Measurements from ENCODE around the gene NDUFS3.
"Not testable (repeated sequence)": the region's sequence is repeated elsewhere in the genome, so short reads cannot be mapped to it uniquely, and the experiment has no call there.

Gene NDUFS3
- 41.0 to 57.1 (median 47.6) reads per million in 4 experiments for total RNA-seq

DNA sequence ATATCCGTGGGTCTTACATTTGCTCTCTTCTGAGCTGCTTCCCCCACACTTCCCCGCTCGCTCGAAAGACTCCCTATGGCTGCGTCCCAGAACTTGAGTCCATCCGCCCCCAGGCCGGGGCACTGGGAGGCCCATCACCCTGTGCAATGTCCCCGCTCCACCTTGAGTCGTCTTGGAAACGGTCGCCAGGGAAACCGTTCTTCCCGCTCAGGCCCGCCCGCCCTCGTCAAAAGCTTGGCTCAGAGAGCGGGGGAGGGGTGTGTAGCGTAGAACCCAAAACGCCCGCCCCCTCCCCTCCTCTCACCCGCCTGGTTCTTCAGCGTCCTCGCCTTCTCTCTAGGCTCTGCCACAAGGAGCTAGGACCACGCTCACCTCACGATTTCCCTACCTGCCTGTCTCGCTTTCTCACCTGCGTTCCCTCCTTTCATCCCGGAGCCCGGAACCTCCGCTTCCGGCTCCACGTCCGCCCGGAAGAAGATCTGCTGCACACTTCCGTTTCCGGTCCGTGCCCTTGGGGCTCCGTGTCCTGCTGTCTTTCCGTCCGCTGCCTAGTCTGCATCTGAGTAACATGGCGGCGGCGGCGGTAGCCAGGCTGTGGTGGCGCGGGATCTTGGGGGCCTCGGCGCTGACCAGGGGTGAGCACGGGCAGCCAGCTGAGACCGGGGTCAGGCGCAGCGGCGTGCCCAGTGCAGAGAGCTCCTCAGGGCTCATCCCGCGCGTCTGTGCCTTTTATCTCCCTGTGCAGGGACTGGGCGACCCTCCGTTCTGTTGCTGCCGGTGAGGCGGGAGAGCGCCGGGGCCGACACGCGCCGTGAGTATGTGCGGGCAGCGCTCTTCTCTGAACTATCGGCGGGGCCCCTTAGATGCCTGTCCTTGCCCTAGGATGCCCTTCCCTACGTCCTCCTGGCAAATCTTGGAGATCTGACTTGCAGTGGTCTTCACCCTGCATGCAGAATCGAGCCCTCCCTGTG is at the start of gene NDUFS3, which contains the start of gene KBTBD4:
TSS of gene NDUFS3 (plus strand) at position 551 of the 971 bp plus-strand sequence. CDS start at position 569, 18 bp downstream.
TSS of gene KBTBD4 (minus strand) at position 447 of the 971 bp plus-strand sequence. CDS start at position 428, 19 bp downstream.
- DNase-seq, result peak; percentile 84

GRCh38 chr11:47529951-47530350 is 48.9 kb upstream of the NDUFS3 start:
- DNase-seq, result no peak

DNA sequence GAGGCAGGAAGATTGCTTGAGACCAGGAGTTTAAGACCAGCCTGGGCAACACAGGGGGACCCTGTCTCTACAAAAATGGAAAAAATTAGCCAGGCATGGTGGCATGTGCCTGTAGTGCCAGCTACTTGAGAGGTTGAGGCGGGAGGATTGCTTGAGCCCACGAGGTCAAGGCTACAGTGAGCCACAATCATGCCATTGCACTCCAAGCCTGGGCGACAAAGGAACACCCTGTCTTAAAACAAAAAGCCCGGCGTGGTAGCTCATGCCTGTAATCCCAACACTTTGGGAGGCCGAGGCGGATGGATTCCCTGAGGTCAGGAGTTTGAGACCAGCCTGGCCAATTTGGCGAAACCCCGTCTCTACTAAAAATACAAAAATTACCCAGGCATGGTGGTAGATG is 48.2 kb upstream of the NDUFS3 start:
- not testable (repeated sequence) for DNase-seq

- DNase-seq, result no peak
Observed at GRCh38 chr11:47531666-47532065, 47.2 kb upstream of the NDUFS3 start.

GRCh38 chr11:47532597-47533213 is 46.2 kb upstream of the NDUFS3 start:
- DNase-seq, result no peak

DNA sequence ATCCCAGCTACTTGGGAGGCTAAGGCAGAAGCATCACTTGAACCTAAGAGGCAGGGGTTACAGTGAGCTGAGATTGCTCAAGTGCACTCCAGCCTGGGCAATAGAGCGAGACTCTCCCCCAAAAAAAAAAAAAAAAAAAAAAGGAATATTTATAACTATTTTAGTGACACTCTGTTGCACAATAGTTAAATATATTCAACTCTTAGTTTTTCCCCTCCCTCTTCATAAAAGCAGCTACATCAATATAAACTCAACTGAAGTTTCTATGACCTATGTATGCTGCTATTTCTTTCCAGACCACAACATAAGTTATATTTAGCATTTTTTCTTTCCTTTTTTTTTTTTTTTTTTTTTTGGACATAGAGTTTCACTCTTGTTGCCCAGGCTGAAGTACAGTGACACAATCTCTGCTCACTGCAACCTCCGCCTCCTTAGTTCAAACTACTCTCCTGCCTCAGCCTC is 45.2 kb upstream of the NDUFS3 start:
- no peak for DNase-seq

- DNase-seq, result no peak
Observed at GRCh38 chr11:47534704-47535251, 44.1 kb upstream of the NDUFS3 start.

DNA sequence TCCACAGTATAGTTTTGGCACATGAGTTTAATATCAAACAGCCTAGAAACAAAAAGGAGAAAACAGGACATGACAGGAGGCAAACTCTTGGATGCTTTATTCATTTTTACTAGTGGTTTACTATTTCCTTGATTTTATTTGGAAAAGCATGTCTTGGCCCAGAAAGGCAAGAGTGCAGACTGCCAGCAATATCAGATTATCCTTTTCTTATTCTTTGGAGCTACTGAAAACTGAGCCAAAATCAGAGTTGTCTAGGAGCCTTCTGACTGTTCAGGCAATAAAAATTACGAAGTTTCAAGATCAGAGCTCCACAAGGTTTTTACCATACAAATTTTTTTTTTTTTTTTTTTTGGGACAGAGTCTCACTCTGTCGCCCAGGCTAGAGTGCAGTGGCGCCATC is 42.0 kb upstream of the NDUFS3 start:
- DNase-seq, result no peak

DNA sequence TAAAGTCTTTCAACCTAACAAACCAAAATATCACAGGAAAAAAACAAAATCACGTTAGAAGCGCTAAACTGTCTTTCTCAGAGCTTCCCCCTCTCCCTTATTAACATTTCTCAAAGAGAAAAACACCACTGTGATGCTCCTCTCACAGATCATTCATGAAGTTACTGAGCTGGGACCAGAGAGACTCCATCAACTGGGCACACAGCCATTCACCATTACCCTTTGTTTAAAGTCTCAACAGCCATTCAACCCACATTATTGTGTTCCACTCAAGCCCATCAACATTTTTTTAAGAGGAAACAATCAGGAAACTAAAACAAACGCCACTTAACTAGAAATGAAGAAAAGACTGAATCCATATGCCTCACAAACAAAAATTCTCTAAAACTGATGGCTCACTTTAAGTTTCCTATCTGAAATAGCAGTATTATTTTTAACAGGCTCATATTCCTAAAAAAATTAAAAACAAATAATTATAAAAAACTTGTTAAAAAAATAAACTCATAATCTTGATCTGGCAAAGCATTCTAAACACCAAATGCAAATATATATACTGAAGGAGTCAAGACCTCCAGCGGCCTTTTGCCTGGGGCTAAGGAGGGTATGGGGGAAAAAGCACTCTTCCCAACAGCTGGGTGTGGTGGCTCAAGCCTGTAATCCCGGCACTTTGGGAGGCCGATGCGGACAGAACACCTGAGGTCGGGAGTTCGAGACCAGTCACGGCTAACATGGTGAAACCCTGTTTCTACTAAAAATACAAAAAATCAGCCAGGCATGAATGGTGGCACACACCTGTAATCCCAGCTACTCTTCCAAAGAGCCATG is 39.9 kb upstream of the NDUFS3 start:
- no peak for DNase-seq

- DNase-seq, result no peak
Observed at GRCh38 chr11:47539681-47540039, 39.2 kb upstream of the NDUFS3 start.

DNA sequence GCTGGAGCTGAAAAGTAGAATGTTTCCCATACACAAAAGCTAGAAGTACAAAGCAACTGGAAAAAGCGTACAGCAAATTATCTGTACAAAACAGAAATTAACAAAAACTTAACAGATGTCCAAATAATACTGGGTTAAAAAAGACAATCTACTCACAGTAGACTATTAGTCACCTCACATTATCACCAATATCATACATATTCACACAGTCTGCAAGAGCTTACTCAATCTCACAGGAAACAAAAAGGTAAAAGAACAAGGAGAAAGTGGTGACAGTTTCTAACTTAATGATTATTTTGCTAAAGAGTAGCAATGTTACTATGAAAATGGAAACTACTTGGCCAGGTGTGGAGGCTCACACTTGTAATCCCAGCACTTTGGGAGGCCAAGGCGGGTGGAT is 37.8 kb upstream of the NDUFS3 start:
- no peak for DNase-seq

DNA sequence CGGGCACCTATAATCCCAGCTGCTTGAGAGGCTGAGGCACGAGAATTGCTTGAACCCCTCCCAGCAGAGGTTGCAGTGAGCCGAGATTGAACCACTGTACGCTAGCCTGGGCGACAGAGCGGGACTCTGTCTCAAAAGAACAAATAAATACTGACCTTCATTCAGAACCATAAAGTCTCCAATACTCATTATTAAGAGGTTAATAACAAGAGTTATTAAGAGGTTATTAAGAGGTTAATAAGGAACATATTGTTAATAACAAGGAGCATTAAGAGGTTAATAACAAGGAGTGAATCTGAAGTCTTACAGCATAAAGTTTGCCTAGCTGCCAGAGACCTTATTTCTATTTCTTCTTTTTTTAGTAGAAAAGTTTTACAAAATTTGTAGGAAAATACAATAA is 33.6 kb upstream of the NDUFS3 start:
- DNase-seq, result no peak

GRCh38 chr11:47546274-47546673 is 32.6 kb upstream of the NDUFS3 start:
- DNase-seq, result not testable (repeated sequence)

GRCh38 chr11:47550288-47551047 is 28.4 kb upstream of the NDUFS3 start:
- no peak for DNase-seq

- no peak for DNase-seq
Observed at GRCh38 chr11:47551086-47551485, 27.8 kb upstream of the NDUFS3 start.

DNA sequence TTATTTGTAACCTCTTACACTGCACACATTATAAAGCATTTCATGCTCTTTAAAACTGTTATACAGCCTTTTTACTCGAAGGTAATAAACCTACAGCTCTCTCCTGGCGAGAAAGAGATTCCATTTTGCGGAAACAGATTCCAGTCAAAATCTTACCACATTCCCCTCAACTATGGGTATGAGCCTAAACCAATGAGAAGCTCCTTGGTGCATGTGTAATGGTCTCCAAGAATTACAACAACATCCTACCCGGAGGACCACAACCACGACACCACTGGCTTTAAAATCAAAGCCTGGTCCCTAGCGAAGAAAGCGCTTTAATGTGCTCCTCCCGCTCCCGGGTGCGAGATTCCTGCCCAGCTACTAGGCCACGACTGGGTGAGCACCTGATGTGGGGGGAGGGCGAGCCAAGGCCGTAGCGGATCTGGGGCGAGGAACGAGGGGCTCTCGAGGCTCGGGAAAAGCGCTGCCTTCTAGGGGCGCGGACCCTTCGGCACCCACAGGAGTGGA is 26.8 kb upstream of the NDUFS3 start:
- DNase-seq, result no peak

DNA sequence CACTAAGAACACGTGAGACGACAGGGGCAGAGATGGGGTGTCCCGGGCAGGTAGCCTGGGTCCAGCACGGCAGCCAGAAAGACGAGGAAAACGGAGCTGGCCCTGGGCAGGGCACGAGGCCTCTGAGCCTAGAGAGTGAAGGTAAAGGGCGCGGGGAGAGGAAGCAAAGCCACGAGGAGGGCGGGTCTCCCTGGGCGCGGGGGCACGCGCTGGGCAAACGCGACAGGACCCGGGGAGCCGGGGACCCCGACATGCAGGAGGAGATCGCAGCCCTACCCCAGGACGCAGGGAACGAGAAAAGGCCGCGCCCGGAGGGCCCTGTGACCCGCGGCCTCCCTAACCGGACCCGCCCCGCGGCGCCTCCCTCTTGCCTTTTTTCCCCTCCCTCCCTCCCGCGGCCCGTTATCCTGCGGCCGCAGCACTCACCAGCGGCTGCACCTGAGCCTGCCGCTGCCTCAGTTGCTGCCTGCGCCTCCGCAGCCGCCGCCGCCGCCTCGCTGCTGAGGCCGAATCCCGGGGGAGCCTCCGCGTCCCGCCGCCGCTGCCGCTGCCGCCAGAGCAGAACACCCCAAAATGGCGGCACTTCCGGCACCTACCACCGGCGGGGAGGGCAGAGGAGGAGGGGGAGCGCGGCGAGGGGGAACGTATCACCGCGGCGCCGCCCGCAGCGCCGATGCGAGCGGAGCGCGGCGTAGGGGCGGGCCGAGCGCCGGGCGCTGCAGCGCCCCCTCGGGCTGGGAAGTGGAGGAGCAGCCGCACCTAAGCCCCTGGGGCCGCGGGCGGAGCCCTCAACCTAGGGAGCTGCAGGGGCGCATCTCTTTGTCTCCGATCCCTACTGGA is 26.1 kb upstream of the NDUFS3 start, which contains the start of gene CELF1:
TSS of gene CELF1 (minus strand) at position 567 of the 840 bp plus-strand sequence. CDS start 53,609 bp downstream, outside the sequence.
- peak; percentile 83 for DNase-seq

DNA sequence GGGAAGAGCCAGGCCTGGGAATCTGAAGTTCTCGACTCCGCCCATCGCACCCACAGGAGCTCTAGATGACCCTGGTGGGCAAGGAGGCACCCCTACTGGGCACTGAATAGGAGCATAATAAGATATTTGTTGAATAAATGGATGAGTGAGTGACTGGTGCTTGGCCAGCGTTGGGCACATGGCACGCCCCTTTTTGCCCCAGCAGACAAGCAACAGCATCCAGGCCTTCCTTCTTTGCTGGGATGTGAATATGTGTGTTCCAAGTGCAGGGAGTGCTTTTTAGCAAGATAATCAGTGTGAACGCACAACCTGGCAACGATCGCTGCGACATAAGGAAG is 25.5 kb upstream of the NDUFS3 start:
- no peak for DNase-seq

DNA sequence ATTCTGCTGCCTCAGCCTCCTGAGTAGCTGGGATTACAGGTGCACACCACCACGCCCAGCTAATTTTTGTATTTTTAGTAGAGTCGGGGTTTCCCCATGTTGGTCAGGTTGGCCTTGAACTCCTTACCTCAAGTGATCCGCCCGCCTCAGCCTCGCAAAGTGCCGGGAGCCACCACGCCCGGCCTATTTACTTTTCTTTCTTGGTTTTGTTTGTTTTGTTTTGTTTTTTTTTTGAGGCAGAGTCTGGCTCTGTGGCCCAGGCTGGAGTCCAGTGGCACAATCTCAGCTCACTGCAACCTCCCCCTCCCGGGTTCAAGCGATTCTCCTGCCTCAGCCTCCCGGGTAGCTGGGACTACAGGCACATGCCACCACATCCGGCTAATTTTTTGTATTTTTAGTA is 21.9 kb upstream of the NDUFS3 start:
- not testable (repeated sequence) for DNase-seq

DNA sequence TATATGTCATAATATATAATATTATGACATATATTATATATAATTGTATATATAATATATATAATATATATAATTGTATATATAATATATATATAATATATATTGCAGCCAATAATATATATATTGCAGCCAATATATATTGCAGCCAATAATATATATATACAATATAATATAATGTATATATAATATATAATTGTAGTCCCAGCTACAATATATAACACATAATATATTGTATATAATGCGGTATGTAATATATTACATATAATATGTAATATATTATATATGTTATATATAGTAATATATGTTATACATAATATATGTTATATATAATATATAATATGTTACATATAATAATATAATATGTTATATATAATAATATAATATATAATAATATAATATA is 20.2 kb upstream of the NDUFS3 start:
- no peak for DNase-seq

- DNase-seq, result no peak
Observed at GRCh38 chr11:47560426-47560825, 18.4 kb upstream of the NDUFS3 start.
